Stimulated activated CD4-positive, alpha-beta T cell treated with anti-CD3 and anti-CD28 coated beads, Interleukin-12 subunit alpha, Interleukin-12 subunit beta, amount 100 ng/mL, for 48 hours (primary cell): ENCODE data around the gene USP8.

ENCODE experiments used
- DNase-seq, 3 donors: peaks; one replicate each; pipeline ENCODE4 v3.0.0-alpha.2; 2020; ENCODE audit warnings: low read depth in 2 of 3, low spot score in 1 of 3

USP8 gene

GRCh38 chr15:50531766-50532165, 107.6 kb downstream of the USP8 start:
- no peak for DNase-seq

GRCh38 chr15:50542887-50543210, 118.6 kb downstream of the USP8 start:
- no peak for DNase-seq

- no peak for DNase-seq
Observed at GRCh38 chr15:50543556-50543955, 119.4 kb downstream of the USP8 start.

GRCh38 chr15:50544368-50544767, 120.2 kb downstream of the USP8 start:
- no peak for DNase-seq

- no peak for DNase-seq
Observed at GRCh38 chr15:50546566-50546965, 122.4 kb downstream of the USP8 start, which contains the start of gene USP50. Gene USP50, minus strand, starts transcription at chr15:50546666. Its CDS starts 141 bp downstream, at chr15:50546525.

- DNase-seq = no peak
Observed at GRCh38 chr15:50549326-50549725, 125.1 kb downstream of the USP8 start.

GRCh38 chr15:50552238-50552637, 128.0 kb downstream of the USP8 start:
- DNase-seq = no peak

- DNase-seq = no peak
Observed at GRCh38 chr15:50556642-50557371, 132.6 kb downstream of the USP8 start.

GRCh38 chr15:50558012-50558411, 133.8 kb downstream of the USP8 start:
- no peak for DNase-seq

GRCh38 chr15:50562735-50563640, 138.8 kb downstream of the USP8 start:
- DNase-seq = peak in 1 of 3 donors; percentile 9

- DNase-seq = no peak
Observed at GRCh38 chr15:50563756-50564155, 139.6 kb downstream of the USP8 start.
